Loucy (cell line): ENCODE measurements around the gene RALA.

Experiments used
- H2AFZ ChIP-seq: fragments of 200-600 bp; sonication (generic); 2 replicates; pipeline ENCODE4 v1.6.0; 2016; ENCODE audit warnings: antibody characterized with exemption, mild to moderate bottlenecking, low read length, moderate library complexity
- H3F3A ChIP-seq: fragments of 200-600 bp; 2 replicates; pipeline ENCODE4 v1.6.0; 2016; ENCODE audit warnings: antibody characterized with exemption, low read depth, mild to moderate bottlenecking
- H3K27me3 ChIP-seq: fragments of 200-600 bp; sonication (generic); 2 replicates; pipeline ENCODE4 v1.6.1; 2014; ENCODE audit warnings: low read length, mild to moderate bottlenecking; ENCODE audit not compliant: insufficient read depth, poor library complexity, severe bottlenecking
- H3K36me3 ChIP-seq: fragments of 200-600 bp; sonication (generic); 2 replicates; pipeline ENCODE4 v1.6.1; 2016; ENCODE audit warnings: low read length; ENCODE audit not compliant: insufficient read depth
- H3K4me1 ChIP-seq: fragments of 200-600 bp; sonication (generic); 2 replicates; pipeline ENCODE4 v1.5.1; 2014; ENCODE audit warnings: low read length, mild to moderate bottlenecking; ENCODE audit not compliant: insufficient read depth, poor library complexity, severe bottlenecking
- H3K4me2 ChIP-seq: fragments of 200-600 bp; sonication (generic); 2 replicates; pipeline ENCODE4 v1.6.0; 2014; ENCODE audit warnings: antibody characterized with exemption, low read length, low read depth, mild to moderate bottlenecking; ENCODE audit not compliant: poor library complexity, severe bottlenecking
- H3K4me3 ChIP-seq: fragments of 200-600 bp; sonication (generic); 2 replicates; pipeline ENCODE4 v1.5.1; 2014; ENCODE audit warnings: low read length, mild to moderate bottlenecking, mixed read lengths; ENCODE audit not compliant: poor library complexity, severe bottlenecking
- H3K79me2 ChIP-seq: fragments of 200-600 bp; sonication (generic); 2 replicates; pipeline ENCODE4 v1.6.1; 2014; ENCODE audit warnings: low read length; ENCODE audit not compliant: insufficient read depth
- H3K9ac ChIP-seq: fragments of 200-600 bp; sonication (generic); 2 replicates; pipeline ENCODE4 v1.6.0; 2014; ENCODE audit warnings: mild to moderate bottlenecking, low read depth, low read length, moderate library complexity; ENCODE audit not compliant: poor library complexity, severe bottlenecking
- H3K9me2 ChIP-seq: fragments of 200-600 bp; sonication (generic); replicated peaks from 2 replicates; pipeline ENCODE4 v1.6.1; 2016; ENCODE audit warnings: low read depth, low read length, mixed read lengths
- H3K9me3 ChIP-seq: fragments of 200-600 bp; sonication (generic); 2 replicates; pipeline ENCODE4 v1.6.1; 2014; ENCODE audit warnings: mild to moderate bottlenecking, antibody characterized with exemption, low read length, low read depth; ENCODE audit not compliant: insufficient read depth
- H4K20me1 ChIP-seq: fragments of 200-600 bp; sonication (generic); 2 replicates; pipeline ENCODE4 v1.6.0; 2014; ENCODE audit warnings: antibody characterized with exemption, low read length, mild to moderate bottlenecking; ENCODE audit not compliant: insufficient read depth, poor library complexity, severe bottlenecking
- EZH2phosphoT487 ChIP-seq: fragments of 200-600 bp; IDR thresholded peaks from 2 replicates; pipeline ENCODE4 v1.6.1; 2018; ENCODE audit warnings: antibody characterized with exemption, mild to moderate bottlenecking, moderate library complexity, borderline replicate concordance
- TF ChIP-seq, protein P1 (sequence below): fragments of 200-600 bp; sonication (generic); conservative IDR thresholded peaks from 2 replicates; pipeline ENCODE4 v1.5.1; 2014; ENCODE audit warnings: mild to moderate bottlenecking, antibody characterized with exemption, low read length

Gene RALA

GRCh38 chr7:39753823-39754325 lies 130.5 kb downstream of the RALA start:
- H3K4me3 ChIP-seq = no peak overlapping the region

GRCh38 chr7:39754326-39755120 lies 131.2 kb downstream of the RALA start:
- Histone ChIP-seq H3K27me3 (no peaks in the 10 kb centered on the region), H4K20me1 (no peaks in the 10 kb centered on the region), H3F3A (no peaks in the 10 kb centered on the region), H3K9ac (no peak overlapping the region), H3K9me3 (no peaks in the 10 kb centered on the region), H3K4me2 (no peak overlapping the region), H3K79me2 (no peaks in the 10 kb centered on the region), H3K9me2 (no peaks in the 10 kb centered on the region), H3K36me3 (no peaks in the 10 kb centered on the region), H2AFZ (no peak overlapping the region), H3K4me3 (no peak overlapping the region), H3K4me1 (no peaks in the 10 kb centered on the region)
- TF ChIP-seq EZH2phosphoT487 = no peak
- TF ChIP-seq, protein P1, sequence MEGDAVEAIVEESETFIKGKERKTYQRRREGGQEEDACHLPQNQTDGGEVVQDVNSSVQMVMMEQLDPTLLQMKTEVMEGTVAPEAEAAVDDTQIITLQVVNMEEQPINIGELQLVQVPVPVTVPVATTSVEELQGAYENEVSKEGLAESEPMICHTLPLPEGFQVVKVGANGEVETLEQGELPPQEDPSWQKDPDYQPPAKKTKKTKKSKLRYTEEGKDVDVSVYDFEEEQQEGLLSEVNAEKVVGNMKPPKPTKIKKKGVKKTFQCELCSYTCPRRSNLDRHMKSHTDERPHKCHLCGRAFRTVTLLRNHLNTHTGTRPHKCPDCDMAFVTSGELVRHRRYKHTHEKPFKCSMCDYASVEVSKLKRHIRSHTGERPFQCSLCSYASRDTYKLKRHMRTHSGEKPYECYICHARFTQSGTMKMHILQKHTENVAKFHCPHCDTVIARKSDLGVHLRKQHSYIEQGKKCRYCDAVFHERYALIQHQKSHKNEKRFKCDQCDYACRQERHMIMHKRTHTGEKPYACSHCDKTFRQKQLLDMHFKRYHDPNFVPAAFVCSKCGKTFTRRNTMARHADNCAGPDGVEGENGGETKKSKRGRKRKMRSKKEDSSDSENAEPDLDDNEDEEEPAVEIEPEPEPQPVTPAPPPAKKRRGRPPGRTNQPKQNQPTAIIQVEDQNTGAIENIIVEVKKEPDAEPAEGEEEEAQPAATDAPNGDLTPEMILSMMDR = no peak

More at GRCh38 chr7:39753823-39754325, 130.5 kb downstream of the RALA start:
- H3F3A ChIP-seq = no peaks in the 10 kb centered on the region
- no peak overlapping the region for H3K9ac ChIP-seq
- H3K9me3 ChIP-seq = no peaks in the 10 kb centered on the region
- TF ChIP-seq, protein P1 = no peak
- TF ChIP-seq EZH2phosphoT487 = no peak
- H3K4me2 ChIP-seq = no peak overlapping the region
- H4K20me1 ChIP-seq = no peaks in the 10 kb centered on the region
- no peaks in the 10 kb centered on the region for H3K27me3 ChIP-seq
- H3K79me2 ChIP-seq = no peaks in the 10 kb centered on the region
- no peaks in the 10 kb centered on the region for H3K9me2 ChIP-seq
- H2AFZ ChIP-seq = no peak overlapping the region
- H3K4me1 ChIP-seq = no peaks in the 10 kb centered on the region
- H3K36me3 ChIP-seq = no peaks in the 10 kb centered on the region

DNA sequence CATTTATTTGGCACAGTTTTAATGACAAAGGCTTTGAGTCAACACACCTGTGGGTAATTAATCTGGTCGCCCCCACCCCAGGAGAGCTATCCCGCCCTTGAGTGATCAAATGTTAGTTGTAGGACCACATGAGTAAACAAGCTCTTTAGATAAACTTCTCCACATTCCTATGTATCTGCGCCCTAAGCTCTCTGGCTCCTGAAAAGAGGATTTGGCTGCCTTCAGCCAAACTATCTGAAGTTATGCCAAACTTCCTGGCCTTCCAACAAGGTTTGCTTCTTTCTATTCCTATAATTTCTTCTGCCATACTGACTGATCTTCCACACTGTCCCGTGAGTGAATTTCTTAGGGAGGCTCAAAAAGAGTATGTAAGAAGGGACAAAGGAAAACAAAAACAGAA lies 134.2 kb downstream of the RALA start:
- H3K9me3 ChIP-seq = no peaks in the 10 kb centered on the region

More for the DNA sequence above, 134.2 kb downstream of the RALA start:
- Histone ChIP-seq H3K9ac (no peak overlapping the region), H3K9me2 (no peaks in the 10 kb centered on the region), H2AFZ (no peak overlapping the region), H3K4me1 (no peaks in the 10 kb centered on the region), H3K4me3 (no peak overlapping the region), H3K4me2 (no peak overlapping the region), H3K27me3 (no peaks in the 10 kb centered on the region), H3K36me3 (no peaks in the 10 kb centered on the region), H3K79me2 (no peaks in the 10 kb centered on the region), H3F3A (no peaks in the 10 kb centered on the region), H4K20me1 (no peaks in the 10 kb centered on the region)
- TF ChIP-seq, protein P1 = no peak
- no peak for TF ChIP-seq EZH2phosphoT487
